ENCODE results near the gene HBS1L.

DNA sequence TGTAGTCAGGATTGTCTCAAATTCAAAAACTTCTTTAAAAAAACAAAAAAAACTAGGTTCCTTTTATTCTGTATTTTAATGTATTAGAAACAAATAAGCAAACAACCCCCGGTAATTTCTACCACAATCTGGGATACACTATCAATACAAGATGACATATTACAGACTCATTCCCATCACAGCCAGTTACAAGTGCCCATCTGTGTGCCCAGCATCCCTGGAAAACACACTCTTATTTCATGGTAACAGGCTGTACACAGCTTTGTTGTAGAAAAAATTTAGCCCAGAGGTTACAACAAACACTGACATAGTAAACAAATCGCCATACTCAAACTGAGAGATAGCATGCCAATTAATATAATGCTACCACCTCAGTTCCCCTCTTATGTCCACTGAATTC lies 16.3 kb downstream of the HBS1L start:
- TF ChIP-seq EZH2phosphoT487 (IDR thresholded peaks at IDR 0.05; ENCODE audit: borderline replicate concordance) (no peak), ZNF274 (IDR thresholded peaks at IDR 0.05; ENCODE audit: low read depth, low read length) (no peak), POLR2A (IDR thresholded peaks at IDR 0.05; ENCODE audit: borderline replicate concordance, extremely low read depth, insufficient read depth, insufficient read length) (no peak), SP1 (IDR thresholded peaks at IDR 0.05; ENCODE audit: low read depth) (no peak), EZH2 (IDR thresholded peaks at IDR 0.05) (no peak), FOSL1 (IDR thresholded peaks at IDR 0.05; ENCODE audit: low read depth) (no peak)
- TF ChIP-seq, protein P1, sequence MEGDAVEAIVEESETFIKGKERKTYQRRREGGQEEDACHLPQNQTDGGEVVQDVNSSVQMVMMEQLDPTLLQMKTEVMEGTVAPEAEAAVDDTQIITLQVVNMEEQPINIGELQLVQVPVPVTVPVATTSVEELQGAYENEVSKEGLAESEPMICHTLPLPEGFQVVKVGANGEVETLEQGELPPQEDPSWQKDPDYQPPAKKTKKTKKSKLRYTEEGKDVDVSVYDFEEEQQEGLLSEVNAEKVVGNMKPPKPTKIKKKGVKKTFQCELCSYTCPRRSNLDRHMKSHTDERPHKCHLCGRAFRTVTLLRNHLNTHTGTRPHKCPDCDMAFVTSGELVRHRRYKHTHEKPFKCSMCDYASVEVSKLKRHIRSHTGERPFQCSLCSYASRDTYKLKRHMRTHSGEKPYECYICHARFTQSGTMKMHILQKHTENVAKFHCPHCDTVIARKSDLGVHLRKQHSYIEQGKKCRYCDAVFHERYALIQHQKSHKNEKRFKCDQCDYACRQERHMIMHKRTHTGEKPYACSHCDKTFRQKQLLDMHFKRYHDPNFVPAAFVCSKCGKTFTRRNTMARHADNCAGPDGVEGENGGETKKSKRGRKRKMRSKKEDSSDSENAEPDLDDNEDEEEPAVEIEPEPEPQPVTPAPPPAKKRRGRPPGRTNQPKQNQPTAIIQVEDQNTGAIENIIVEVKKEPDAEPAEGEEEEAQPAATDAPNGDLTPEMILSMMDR (IDR thresholded peaks at IDR 0.05 in 2 of 3, conservative IDR thresholded peaks at IDR 0.05 in 1 of 3; ENCODE audit: borderline replicate concordance in 1 of 3, insufficient read depth in 1 of 3, low read depth in 2 of 3, low read length in 2 of 3): no peak
- TF ChIP-seq, protein P2, sequence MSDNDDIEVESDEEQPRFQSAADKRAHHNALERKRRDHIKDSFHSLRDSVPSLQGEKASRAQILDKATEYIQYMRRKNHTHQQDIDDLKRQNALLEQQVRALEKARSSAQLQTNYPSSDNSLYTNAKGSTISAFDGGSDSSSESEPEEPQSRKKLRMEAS (IDR thresholded peaks at IDR 0.05): no peak
